ENCODE results near the gene IRS1. TPM values are rescaled to one million over a fixed set of nuclear protein-coding genes. Genes with fewer than 3 reads are reported as not detected.

IRS1 gene
- polyA plus RNA-seq, 2 of the 4 experiments (the other 2 are of a cell fraction) = 10.4 to 13.9 TPM

GRCh38 chr2:226740039-226740648, 59.5 kb downstream of the IRS1 start:
- no peak for FAIRE-seq
- CTCF ChIA-PET = no interaction called here

GRCh38 chr2:226739545-226740030, 60.0 kb downstream of the IRS1 start:
- no peak for DNase-seq (ENCODE audit: low read depth in 1 of 2, low spot score in 1 of 2)
- no peak for FAIRE-seq
- Histone ChIP-seq H3K4me2 (peak overlapping the region; percentile 53; the same call in 2 of the 3 replicates), H3K27ac (peak overlapping the region in 1 of 2 experiments; percentile 52; a peak in 2 of 6 replicates), H3K4me3 (no peak overlapping the region; the same call in 2 of the 3 replicates), H3K4me1 (peaks cover 58% of the 10 kb centered on the region), H3K9me3 (no peaks in the 10 kb centered on the region)
- CTCF ChIA-PET = interaction anchor here (0.9 kb wide), 1 partner anchor 15 kb away, joined by 3 read pairs; no protein-coding TSS in a partner anchor
- no peak for ATAC-seq
- 94% methylated on average over 6 of the region's 6 CpGs for WGBS (ENCODE audit: missing lambda C conversion rate)
- TF ChIP-seq ZC3H11A (IDR thresholded peaks at IDR 0.05) (no peak), PBX3 (IDR thresholded peaks at IDR 0.05) (no peak), KDM1A (IDR thresholded peaks at IDR 0.05; ENCODE audit: low read depth) (no peak), SREBF2 (IDR thresholded peaks at IDR 0.05) (no peak)
- POLR2A ChIA-PET = no interaction called here

More at GRCh38 chr2:226740039-226740648, 59.5 kb downstream of the IRS1 start:
- Histone ChIP-seq H3K4me2 (peak overlapping the region; percentile 34; the same call in 2 of the 3 replicates), H3K27ac (peak overlapping the region in 1 of 2 experiments; percentile 52; a peak in 1 of 6 replicates), H3K4me1 (peaks cover 52% of the 10 kb centered on the region), H3K4me3 (no peak overlapping the region), H3K9me3 (no peaks in the 10 kb centered on the region)
- POLR2A ChIA-PET = no interaction called here
- 25% methylated on average over 3 of the region's 3 CpGs for WGBS (ENCODE audit: missing lambda C conversion rate)
- DNase-seq (ENCODE audit: low read depth in 1 of 2, low spot score in 1 of 2) (no peak), ATAC-seq (no peak)
- no peak for TF ChIP-seq POLR2AphosphoS2 (conservative IDR thresholded peaks at IDR 0.05; ENCODE audit: low read length)
- TF ChIP-seq RCOR1 (IDR thresholded peaks at IDR 0.05; ENCODE audit: low read depth, low read length) = no peak
- TF ChIP-seq HOXB5 (CRISPR knock-in tag; IDR thresholded peaks at IDR 0.05) = no peak
- TF ChIP-seq CBX8 (IDR thresholded peaks at IDR 0.05) = no peak
- no peak for TF ChIP-seq ESRRA (IDR thresholded peaks at IDR 0.05; ENCODE audit: borderline replicate concordance, low read length)
- TF ChIP-seq EP300 (IDR thresholded peaks at IDR 0.05) = no peak
- TF ChIP-seq CTCF (IDR thresholded peaks at IDR 0.05) = no peak
- no peak for TF ChIP-seq BCL3 (IDR thresholded peaks at IDR 0.05)
- TF ChIP-seq CHD4 (IDR thresholded peaks at IDR 0.05; ENCODE audit: borderline replicate concordance) = no peak
- TF ChIP-seq ZC3H11A (IDR thresholded peaks at IDR 0.05) = no peak
- no peak for TF ChIP-seq HMGXB4 (CRISPR knock-in tag; IDR thresholded peaks at IDR 0.05; ENCODE audit: borderline replicate concordance)
